ENCODE results near the gene SND1.

Gene SND1

GRCh38 chr7:128037880-128038619 is 386.1 kb downstream of the SND1 start:
- DNase-seq (ENCODE audit: low read depth in 3 of 3) = no peak

GRCh38 chr7:128039544-128039953 is 387.6 kb downstream of the SND1 start:
- DNase-seq (ENCODE audit: low read depth in 3 of 3) = no peak

- DNase-seq (ENCODE audit: low read depth in 3 of 3) = no peak
Measured at GRCh38 chr7:128040205-128040604, 388.2 kb downstream of the SND1 start.

- DNase-seq (ENCODE audit: low read depth in 3 of 3) = no peak
Measured at GRCh38 chr7:128041203-128041602, 389.2 kb downstream of the SND1 start.

- no peak for DNase-seq (ENCODE audit: low read depth in 3 of 3)
Measured at GRCh38 chr7:128042012-128042411, 390.0 kb downstream of the SND1 start.

GRCh38 chr7:128044064-128044463 is 392.1 kb downstream of the SND1 start:
- DNase-seq (ENCODE audit: low read depth in 3 of 3) = no peak

GRCh38 chr7:128045158-128045557 is 393.2 kb downstream of the SND1 start:
- DNase-seq (ENCODE audit: low read depth in 3 of 3) = no peak

GRCh38 chr7:128045766-128046165 is 393.8 kb downstream of the SND1 start:
- no peak for DNase-seq (ENCODE audit: low read depth in 3 of 3)

GRCh38 chr7:128052404-128052803 is 400.4 kb downstream of the SND1 start:
- no peak for DNase-seq (ENCODE audit: low read depth in 3 of 3)

- DNase-seq (ENCODE audit: low read depth in 3 of 3) = no peak
Measured at GRCh38 chr7:128053023-128053422, 401.0 kb downstream of the SND1 start.

GRCh38 chr7:128053991-128054390 is 402.0 kb downstream of the SND1 start:
- DNase-seq (ENCODE audit: low read depth in 3 of 3) = no peak

GRCh38 chr7:128054511-128054910 is 402.5 kb downstream of the SND1 start:
- DNase-seq (ENCODE audit: low read depth in 3 of 3) = no peak

GRCh38 chr7:128055637-128056036 is 403.6 kb downstream of the SND1 start:
- DNase-seq (ENCODE audit: low read depth in 3 of 3) = no peak

- DNase-seq (ENCODE audit: low read depth in 3 of 3) = no peak
Measured at GRCh38 chr7:128056901-128057300, 404.9 kb downstream of the SND1 start.

- no peak for DNase-seq (ENCODE audit: low read depth in 3 of 3)
Measured at GRCh38 chr7:128057909-128058308, 405.9 kb downstream of the SND1 start.

GRCh38 chr7:128059143-128059988 is 407.4 kb downstream of the SND1 start:
- no peak for DNase-seq (ENCODE audit: low read depth in 3 of 3)

GRCh38 chr7:128060018-128060417 is 408.0 kb downstream of the SND1 start:
- no peak for DNase-seq (ENCODE audit: low read depth in 3 of 3)

GRCh38 chr7:128063088-128063487 is 411.1 kb downstream of the SND1 start:
- DNase-seq (ENCODE audit: low read depth in 3 of 3) = no peak

GRCh38 chr7:128065872-128066271 is 413.9 kb downstream of the SND1 start:
- no peak for DNase-seq (ENCODE audit: low read depth in 3 of 3)

- DNase-seq (ENCODE audit: low read depth in 3 of 3) = no peak
Measured at GRCh38 chr7:128066395-128066794, 414.4 kb downstream of the SND1 start.

- DNase-seq (ENCODE audit: low read depth in 3 of 3) = no peak
Measured at GRCh38 chr7:128066858-128067257, 414.9 kb downstream of the SND1 start.

GRCh38 chr7:128067983-128068382 is 416.0 kb downstream of the SND1 start:
- DNase-seq (ENCODE audit: low read depth in 3 of 3) = no peak

GRCh38 chr7:128068785-128069184 is 416.8 kb downstream of the SND1 start:
- DNase-seq (ENCODE audit: low read depth in 3 of 3) = no peak
